IgD-negative memory B cell (primary cell): ENCODE measurements around the gene TM4SF1. TPM values are rescaled to one million over a fixed set of nuclear protein-coding genes. Genes with fewer than 3 reads are reported as not detected.
"Not testable (repeated sequence)": the region's sequence is repeated elsewhere in the genome, so short reads cannot be mapped to it uniquely, and the experiment has no call there.

Source experiments
- H3K27ac Mint-ChIP-seq, 3 donors: one replicate each; pipeline ENCODE4 v1.8.0; 2020 to 2022; ENCODE audit warnings: mild to moderate bottlenecking in 3 of 3, mixed read lengths in 3 of 3, moderate library complexity in 1 of 3
- H3K27me3 Mint-ChIP-seq: one replicate; pipeline ENCODE4 v1.8.0; 2021; ENCODE audit warnings: mixed read lengths
- H3K36me3 Mint-ChIP-seq: one replicate; pipeline ENCODE4 v1.8.0; 2020; ENCODE audit warnings: mild to moderate bottlenecking, mixed read lengths
- H3K4me1 Mint-ChIP-seq, 3 donors: one replicate each; pipeline ENCODE4 v1.8.0; 2020 to 2022; ENCODE audit warnings: mixed read lengths in 3 of 3, mild to moderate bottlenecking in 1 of 3
- H3K4me3 Mint-ChIP-seq, 4 donors: one replicate each; pipeline ENCODE4 v1.8.0; 2020 to 2022; ENCODE audit warnings: mild to moderate bottlenecking in 4 of 4, mixed read lengths in 4 of 4, moderate library complexity in 3 of 4
- H3K9me3 Mint-ChIP-seq, 3 donors: one replicate each; pipeline ENCODE4 v1.8.0; 2020 to 2021; ENCODE audit warnings: mixed read lengths in 3 of 3, mild to moderate bottlenecking in 1 of 3
- polyA plus RNA-seq: library from polyadenylated mRNA; unstranded; fragments of 300-500 nt; fragmentation: Illumina TruSeq; gene quantifications from one replicate; pipeline ENCODE4 v1.2.3, GENCODE V29; 2021

Gene TM4SF1
- polyA plus RNA-seq, 1 donor from 2014 or later, result not detected

DNA sequence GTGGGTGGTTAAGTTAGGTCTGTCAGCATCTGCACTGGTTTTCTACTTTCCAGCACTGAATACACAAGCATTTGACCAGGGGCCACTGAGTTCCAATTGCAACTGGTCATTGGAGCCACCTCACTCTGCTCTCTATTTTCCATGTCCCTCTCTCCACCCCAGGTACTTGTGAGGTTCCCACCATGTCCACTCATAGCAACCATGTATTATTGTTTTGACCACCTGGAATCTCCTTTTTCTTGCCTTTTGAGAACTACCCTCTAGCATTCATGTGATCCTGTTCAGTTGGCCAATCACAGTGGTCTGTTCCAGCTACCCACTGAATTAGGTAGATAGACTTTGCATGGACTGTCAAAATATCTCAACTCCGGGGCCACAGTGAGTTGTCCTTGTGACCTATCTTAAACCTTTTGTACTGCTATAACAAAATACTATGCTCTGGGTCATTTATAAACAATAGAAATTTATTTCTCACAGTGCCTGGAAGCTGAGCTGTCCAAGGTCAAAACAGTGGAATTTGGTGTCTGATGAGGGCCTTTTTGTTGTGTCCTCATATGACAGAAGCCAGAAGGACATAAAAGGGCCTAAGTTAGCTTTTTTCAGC, 23.8 kb downstream of the TM4SF1 start:
- no peak overlapping the region for H3K27ac Mint-ChIP-seq
- no peak overlapping the region for H3K4me3 Mint-ChIP-seq
- H3K4me1 Mint-ChIP-seq, result no peaks in the 10 kb centered on the region
- H3K9me3 Mint-ChIP-seq, result peaks cover 0 to 5% (median 2%) of the 10 kb centered on the region in 3 donors
- H3K27me3 Mint-ChIP-seq, result peaks cover 4% of the 10 kb centered on the region
- peaks cover 3% of the 10 kb centered on the region for H3K36me3 Mint-ChIP-seq

DNA sequence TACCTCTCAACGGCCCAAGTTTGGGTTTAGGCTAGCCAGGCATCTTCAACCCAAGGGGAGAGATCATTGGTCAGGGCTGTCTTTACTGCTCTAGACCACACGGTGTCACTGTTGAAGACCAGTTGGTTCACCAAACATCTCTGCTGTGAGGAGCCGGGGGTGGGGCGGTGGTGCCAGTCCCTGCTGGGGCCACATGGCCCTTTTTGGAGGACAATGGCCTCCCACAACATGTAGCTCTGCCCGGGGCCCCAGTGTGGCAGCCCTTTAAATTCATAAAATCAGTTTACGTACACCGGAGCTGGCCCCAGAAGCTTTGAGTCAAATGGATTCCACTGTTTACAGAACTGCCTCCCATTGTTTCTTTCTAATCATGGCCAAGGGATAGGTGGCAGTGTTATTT, 24.9 kb downstream of the TM4SF1 start:
- Mint-ChIP-seq H3K36me3 (peaks cover 3% of the 10 kb centered on the region), H3K9me3 (peaks cover 0 to 5% (median 2%) of the 10 kb centered on the region in 3 donors), H3K4me3 (no peak overlapping the region), H3K27ac (no peak overlapping the region), H3K4me1 (no peaks in the 10 kb centered on the region), H3K27me3 (peaks cover 7% of the 10 kb centered on the region)

- Mint-ChIP-seq H3K27ac (no peak overlapping the region), H3K4me1 (peaks cover 0 to 2% (median 1%) of the 10 kb centered on the region in 3 donors), H3K36me3 (peaks cover 4% of the 10 kb centered on the region), H3K9me3 (no peaks in the 10 kb centered on the region), H3K27me3 (peaks cover 24% of the 10 kb centered on the region), H3K4me3 (no peak overlapping the region)
These were observed 33.5 kb downstream of the TM4SF1 start for GRCh38 chr3:149343951-149344350.

GRCh38 chr3:149342413-149343380, 34.8 kb downstream of the TM4SF1 start:
- Mint-ChIP-seq H3K36me3 (peaks cover 4% of the 10 kb centered on the region), H3K4me3 (no peak overlapping the region), H3K27me3 (peaks cover 19% of the 10 kb centered on the region), H3K4me1 (peaks cover 0 to 3% (median 2%) of the 10 kb centered on the region in 3 donors), H3K9me3 (no peaks in the 10 kb centered on the region), H3K27ac (no peak overlapping the region)

- Mint-ChIP-seq H3K4me3 (no peak overlapping the region), H3K9me3 (no peaks in the 10 kb centered on the region), H3K36me3 (no peaks in the 10 kb centered on the region), H3K4me1 (peaks cover 0 to 3% (median 2%) of the 10 kb centered on the region in 3 donors), H3K27ac (no peak overlapping the region), H3K27me3 (peaks cover 19% of the 10 kb centered on the region)
These were observed 37.0 kb downstream of the TM4SF1 start for GRCh38 chr3:149340310-149340933.

DNA sequence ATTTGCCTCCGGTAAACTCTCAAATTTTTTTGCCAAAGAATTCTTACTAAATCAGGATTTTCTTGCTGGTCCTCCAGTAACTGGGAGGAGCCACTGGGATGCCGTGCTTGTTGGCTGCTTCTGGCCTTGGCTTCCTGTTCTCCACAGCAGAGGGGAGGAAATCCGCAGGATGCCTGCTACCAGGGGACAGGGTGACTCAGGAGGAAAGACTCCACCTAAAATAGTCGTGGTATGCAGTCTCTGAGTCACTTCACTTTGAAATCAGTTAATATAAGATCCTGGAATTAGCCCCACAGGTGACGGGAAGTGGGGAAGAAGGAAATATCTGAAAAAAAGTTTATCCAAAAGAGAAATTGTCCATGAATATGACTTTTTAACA, 37.5 kb downstream of the TM4SF1 start:
- no peak overlapping the region for H3K4me3 Mint-ChIP-seq
- peaks cover 0 to 3% (median 2%) of the 10 kb centered on the region in 3 donors for H3K4me1 Mint-ChIP-seq
- H3K9me3 Mint-ChIP-seq, result no peaks in the 10 kb centered on the region
- peaks cover 19% of the 10 kb centered on the region for H3K27me3 Mint-ChIP-seq
- no peaks in the 10 kb centered on the region for H3K36me3 Mint-ChIP-seq
- H3K27ac Mint-ChIP-seq, result no peak overlapping the region

DNA sequence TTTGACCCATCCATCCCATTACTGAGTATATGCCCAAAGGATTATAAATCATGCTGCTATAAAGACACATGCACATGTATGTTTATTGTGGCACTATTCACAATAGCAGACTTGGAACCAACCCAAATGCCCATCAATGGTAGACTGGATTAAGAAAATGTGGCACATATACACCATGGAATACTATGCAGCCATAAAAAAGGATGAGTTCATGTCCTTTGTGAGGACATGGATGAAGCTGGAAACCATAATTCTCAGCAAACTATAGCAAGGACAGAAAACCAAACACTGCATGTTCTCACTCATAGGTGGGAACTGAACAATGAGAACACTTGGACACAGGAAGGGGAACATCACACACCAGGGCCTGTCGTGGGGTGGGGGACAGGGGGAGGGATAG, 40.0 kb downstream of the TM4SF1 start:
- not testable (repeated sequence) for H3K27ac Mint-ChIP-seq, H3K36me3 Mint-ChIP-seq, H3K4me3 Mint-ChIP-seq, H3K4me1 Mint-ChIP-seq, H3K9me3 Mint-ChIP-seq
- H3K27me3 Mint-ChIP-seq, result peaks cover 17% of the 10 kb centered on the region

- Mint-ChIP-seq H3K4me1 (peaks cover 0 to 2% (median 0%) of the 10 kb centered on the region in 3 donors), H3K9me3 (no peaks in the 10 kb centered on the region), H3K27me3 (peaks cover 15% of the 10 kb centered on the region), H3K27ac (no peak overlapping the region), H3K36me3 (no peaks in the 10 kb centered on the region), H3K4me3 (no peak overlapping the region)
These were observed 40.5 kb downstream of the TM4SF1 start for GRCh38 chr3:149336925-149337324.

DNA sequence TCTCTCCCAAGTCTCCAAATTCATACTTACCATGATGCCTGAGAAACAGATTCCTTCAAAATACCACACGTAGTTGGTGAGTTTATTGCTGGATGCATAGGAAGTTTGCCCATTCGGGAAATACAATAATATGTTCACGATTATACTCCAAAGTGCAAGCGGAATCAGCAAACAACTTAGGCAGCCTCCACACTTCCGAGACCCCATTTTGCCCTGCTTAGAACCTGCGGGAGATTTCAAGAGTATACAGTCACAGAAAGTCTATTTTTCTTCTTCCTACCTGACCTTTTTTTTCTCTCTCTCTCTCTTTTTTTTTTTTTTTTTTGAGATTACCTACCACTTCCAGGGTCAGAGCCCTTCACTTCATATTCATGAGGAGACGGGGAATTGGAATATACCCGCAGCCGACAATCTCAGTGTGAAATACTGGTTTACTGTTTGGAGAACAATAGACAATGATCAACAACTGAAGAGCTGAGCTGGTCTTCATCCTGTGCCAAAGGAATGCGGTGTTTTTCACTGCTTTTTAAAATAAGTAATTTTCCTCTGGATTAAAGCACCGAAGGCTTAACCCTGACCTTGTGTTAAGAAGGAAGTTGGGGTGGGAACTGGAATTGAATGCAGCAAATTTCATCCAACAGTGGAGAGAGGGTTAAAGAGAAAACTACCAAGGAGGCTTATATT, 44.1 kb downstream of the TM4SF1 start, which contains the start of gene TM4SF18:
TM4SF18 (minus strand) TSS at position 461 of the 684 bp plus-strand sequence; CDS start at position 207, 254 bp downstream.
- no peaks in the 10 kb centered on the region for H3K36me3 Mint-ChIP-seq
- peaks cover 0 to 2% (median 0%) of the 10 kb centered on the region in 3 donors for H3K4me1 Mint-ChIP-seq
- no peaks in the 10 kb centered on the region for H3K9me3 Mint-ChIP-seq
- H3K4me3 Mint-ChIP-seq, result no peak within 1 kb of the TSS
- peaks cover 5% of the 10 kb centered on the region for H3K27me3 Mint-ChIP-seq
- no peak within 1 kb of the TSS for H3K27ac Mint-ChIP-seq

- Mint-ChIP-seq H3K9me3 (no peaks in the 10 kb centered on the region), H3K4me1 (no peaks in the 10 kb centered on the region), H3K27me3 (peaks cover 5% of the 10 kb centered on the region)
These were observed 44.7 kb downstream of the TM4SF1 start for GRCh38 chr3:149332771-149333170.

DNA sequence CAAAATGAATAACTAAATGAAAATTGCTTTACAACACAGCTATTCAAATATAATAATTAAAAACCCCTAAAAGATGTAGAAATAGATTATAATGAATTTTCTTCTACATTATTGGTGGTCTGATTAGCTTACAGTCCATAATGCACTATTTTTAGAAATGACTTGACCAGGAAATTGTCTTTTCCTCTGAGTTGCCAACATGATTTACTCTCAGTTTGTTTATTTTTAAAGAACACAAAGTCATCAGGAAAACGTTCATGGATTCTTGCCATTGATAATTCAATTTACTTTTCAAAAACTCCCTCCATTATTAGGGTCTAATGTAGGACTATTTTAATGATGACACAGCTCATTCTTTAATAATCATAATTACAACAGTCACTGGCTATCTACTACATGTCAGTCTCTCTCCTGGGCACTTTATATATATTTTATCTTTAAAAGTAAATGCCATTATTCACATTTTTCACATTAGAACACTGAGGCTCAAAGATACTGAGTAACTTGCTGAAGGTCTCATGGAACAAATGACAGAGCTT, 45.2 kb downstream of the TM4SF1 start:
- Mint-ChIP-seq H3K27me3 (peaks cover 5% of the 10 kb centered on the region), H3K36me3 (no peaks in the 10 kb centered on the region), H3K4me3 (no peak overlapping the region), H3K4me1 (no peaks in the 10 kb centered on the region), H3K27ac (no peak overlapping the region), H3K9me3 (no peaks in the 10 kb centered on the region)

More at GRCh38 chr3:149332771-149333170, 44.7 kb downstream of the TM4SF1 start:
- no peak overlapping the region for H3K27ac Mint-ChIP-seq
- H3K36me3 Mint-ChIP-seq, result no peaks in the 10 kb centered on the region
- H3K4me3 Mint-ChIP-seq, result no peak overlapping the region

DNA sequence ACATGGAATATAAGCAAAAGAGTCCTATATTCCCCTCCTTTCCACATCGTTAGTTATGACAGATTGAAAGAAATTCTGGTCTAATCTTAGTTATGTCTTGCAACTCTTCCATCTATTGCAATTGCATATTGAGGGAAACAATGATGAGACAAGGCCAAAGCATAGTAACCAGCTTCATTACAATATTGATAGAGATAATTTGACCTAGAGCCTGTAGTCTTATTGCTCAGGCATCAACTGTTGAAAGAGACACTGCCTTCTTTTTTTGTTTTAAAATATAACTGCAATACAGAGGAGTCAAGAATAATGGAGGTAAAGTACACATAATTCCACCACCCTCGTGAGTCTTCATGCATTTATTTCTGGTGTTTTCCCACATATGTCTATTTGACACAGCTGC, 46.1 kb downstream of the TM4SF1 start:
- Mint-ChIP-seq H3K9me3 (no peaks in the 10 kb centered on the region), H3K27me3 (peaks cover 5% of the 10 kb centered on the region), H3K36me3 (no peaks in the 10 kb centered on the region), H3K27ac (no peak overlapping the region), H3K4me1 (no peaks in the 10 kb centered on the region), H3K4me3 (no peak overlapping the region)

GRCh38 chr3:149330609-149331331, 46.7 kb downstream of the TM4SF1 start:
- no peaks in the 10 kb centered on the region for H3K9me3 Mint-ChIP-seq
- no peak overlapping the region for H3K4me3 Mint-ChIP-seq
- no peak overlapping the region for H3K27ac Mint-ChIP-seq
- H3K4me1 Mint-ChIP-seq, result no peaks in the 10 kb centered on the region
- no peaks in the 10 kb centered on the region for H3K36me3 Mint-ChIP-seq
- H3K27me3 Mint-ChIP-seq, result peaks cover 5% of the 10 kb centered on the region

- no peaks in the 10 kb centered on the region for H3K9me3 Mint-ChIP-seq
- no peak overlapping the region for H3K4me3 Mint-ChIP-seq
- peaks cover 4% of the 10 kb centered on the region for H3K36me3 Mint-ChIP-seq
- peaks cover 0 to 2% (median 0%) of the 10 kb centered on the region in 3 donors for H3K4me1 Mint-ChIP-seq
- no peak overlapping the region for H3K27ac Mint-ChIP-seq
- peaks cover 3% of the 10 kb centered on the region for H3K27me3 Mint-ChIP-seq
These were observed 50.3 kb downstream of the TM4SF1 start for GRCh38 chr3:149327156-149327555.
